Activated CD8-positive, alpha-beta memory T cell treated with anti-CD3 and anti-CD28 coated beads for 36 hours (primary cell): ENCODE measurements around the gene BHMT2. TPM values are rescaled to one million over a fixed set of nuclear protein-coding genes. Genes with fewer than 3 reads are reported as not detected.

Experiments used
- total RNA-seq, 2 experiments: library from RNA; stranded (reverse); gene quantifications; one replicate each; pipeline ENCODE4 v1.2.3, GENCODE V29; 2021

BHMT2 gene
- total RNA-seq, 2 experiments from 2014 or later, result not detected

Other genes starting within 250 kb of the BHMT2 start
- gene ARSB, start 84.5 kb upstream of the BHMT2 start, total RNA-seq, result 10 to 100 TPM; 19.2 to 21.0 TPM
- under 1 TPM in 1 of 2 experiments, not detected in 1; 0.63 TPM for gene DMGDH, start 93 bp upstream of the BHMT2 start, total RNA-seq
- not detected for gene BHMT, start 42.0 kb downstream of the BHMT2 start, total RNA-seq
- gene JMY, start 166.4 kb downstream of the BHMT2 start, total RNA-seq, result 1 to 10 TPM; 5.7 TPM